ENCODE measurements around the gene SP2.

GRCh38 chr17:47882247-47882646 lies 13.8 kb upstream of the SP2 start:
- no peak for TF ChIP-seq CTCF (IDR thresholded peaks at IDR 0.05)
- no peak for TF ChIP-seq EZH2 (IDR thresholded peaks at IDR 0.05; ENCODE audit: borderline replicate concordance, insufficient read depth, low read depth, low read length, poor library complexity, severe bottlenecking)

Measured in B cell (primary cell).